Type B pancreatic cell (in vitro differentiated cells): ENCODE data around the gene HSPA12B. TPM values are rescaled to one million over a fixed set of nuclear protein-coding genes. Genes with fewer than 3 reads are reported as not detected.

Source experiments
- DNase-seq: peaks from one replicate; pipeline ENCODE4 v3.0.0; 2021; ENCODE audit warnings: mixed read lengths; ENCODE audit not compliant: unreplicated experiment; ENCODE audit errors: extremely low spot score
- H3K27ac Mint-ChIP-seq: 2 replicates; pipeline ENCODE4 v1.8.0; 2021; ENCODE audit warnings: mild to moderate bottlenecking, mixed read lengths
- H3K27me3 Mint-ChIP-seq: 2 replicates; pipeline ENCODE4 v1.8.0; 2021; ENCODE audit warnings: mixed read lengths
- H3K36me3 Mint-ChIP-seq: 2 replicates; pipeline ENCODE4 v1.8.0; 2021; ENCODE audit warnings: mixed read lengths
- H3K4me1 Mint-ChIP-seq: one replicate; pipeline ENCODE4 v1.8.0; 2021; ENCODE audit warnings: mixed read lengths; ENCODE audit not compliant: unreplicated experiment
- H3K4me3 Mint-ChIP-seq: 2 replicates; pipeline ENCODE4 v1.8.0; 2021; ENCODE audit warnings: mild to moderate bottlenecking, mixed read lengths
- H3K9me3 Mint-ChIP-seq: 2 replicates; pipeline ENCODE4 v1.8.0; 2021; ENCODE audit warnings: mixed read lengths
- total RNA-seq: library from RNA; stranded (reverse); gene quantifications from 2 replicates; pipeline ENCODE4 v1.2.1, GENCODE V29; 2021; ENCODE audit warnings: low replicate concordance
- TF ChIP-seq, protein P1 (sequence below): fragments of 200-600 bp; sonication (generic); conservative IDR thresholded peaks from 2 replicates; pipeline ENCODE4 v1.5.0; 2021; ENCODE audit warnings: antibody characterized with exemption, mild to moderate bottlenecking

HSPA12B gene
- total RNA-seq, 1 donor from 2014 or later, result 5.2 TPM

DNA sequence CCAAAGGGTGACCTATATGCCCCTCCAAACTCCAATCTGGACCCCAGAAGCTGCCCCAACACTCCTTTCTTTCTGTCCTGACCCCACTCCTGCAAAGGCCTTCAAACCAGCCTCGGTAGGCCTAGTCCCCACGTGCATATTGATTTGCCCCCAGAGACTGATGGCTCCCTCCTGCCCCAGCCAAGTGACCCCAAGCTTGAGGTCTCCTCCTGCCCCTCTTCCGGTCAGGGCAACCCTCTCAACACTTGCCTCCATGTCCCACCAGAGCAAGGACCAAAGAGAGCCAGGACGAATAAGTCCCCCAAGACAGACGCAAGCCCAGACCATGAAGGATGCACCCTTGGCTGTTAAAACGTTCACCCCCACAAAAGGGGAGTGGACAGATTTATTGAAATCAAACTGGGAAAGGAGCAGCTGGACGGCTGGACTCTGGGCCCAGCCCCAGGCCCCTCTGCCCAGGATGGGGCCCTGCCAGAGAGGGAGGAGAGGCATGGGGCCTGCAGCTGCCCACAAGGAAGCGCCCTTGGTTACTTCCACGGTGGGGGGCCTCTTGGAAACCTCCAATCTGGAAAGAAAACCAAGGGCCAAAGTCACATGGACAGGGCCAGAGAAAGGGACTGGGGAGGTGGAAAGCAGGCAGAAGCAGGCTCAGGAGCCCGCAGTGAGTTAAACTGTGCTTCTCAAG is 51.2 kb downstream of the HSPA12B start:
- Mint-ChIP-seq H3K36me3 (no peaks in the 10 kb centered on the region), H3K27ac (peak overlapping the region; percentile 79), H3K9me3 (no peaks in the 10 kb centered on the region), H3K27me3 (peaks cover 19% of the 10 kb centered on the region), H3K4me3 (peak overlapping the region; percentile 69), H3K4me1 (peaks cover 34% of the 10 kb centered on the region)
- DNase-seq, result no peak
- TF ChIP-seq, protein P1, sequence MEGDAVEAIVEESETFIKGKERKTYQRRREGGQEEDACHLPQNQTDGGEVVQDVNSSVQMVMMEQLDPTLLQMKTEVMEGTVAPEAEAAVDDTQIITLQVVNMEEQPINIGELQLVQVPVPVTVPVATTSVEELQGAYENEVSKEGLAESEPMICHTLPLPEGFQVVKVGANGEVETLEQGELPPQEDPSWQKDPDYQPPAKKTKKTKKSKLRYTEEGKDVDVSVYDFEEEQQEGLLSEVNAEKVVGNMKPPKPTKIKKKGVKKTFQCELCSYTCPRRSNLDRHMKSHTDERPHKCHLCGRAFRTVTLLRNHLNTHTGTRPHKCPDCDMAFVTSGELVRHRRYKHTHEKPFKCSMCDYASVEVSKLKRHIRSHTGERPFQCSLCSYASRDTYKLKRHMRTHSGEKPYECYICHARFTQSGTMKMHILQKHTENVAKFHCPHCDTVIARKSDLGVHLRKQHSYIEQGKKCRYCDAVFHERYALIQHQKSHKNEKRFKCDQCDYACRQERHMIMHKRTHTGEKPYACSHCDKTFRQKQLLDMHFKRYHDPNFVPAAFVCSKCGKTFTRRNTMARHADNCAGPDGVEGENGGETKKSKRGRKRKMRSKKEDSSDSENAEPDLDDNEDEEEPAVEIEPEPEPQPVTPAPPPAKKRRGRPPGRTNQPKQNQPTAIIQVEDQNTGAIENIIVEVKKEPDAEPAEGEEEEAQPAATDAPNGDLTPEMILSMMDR, result no peak

GRCh38 chr20:3784216-3784853 is 51.9 kb downstream of the HSPA12B start:
- no peak for DNase-seq
- peak overlapping the region; percentile 69 for H3K4me3 Mint-ChIP-seq
- peaks cover 39% of the 10 kb centered on the region for H3K4me1 Mint-ChIP-seq
- H3K36me3 Mint-ChIP-seq, result no peaks in the 10 kb centered on the region
- no peak overlapping the region for H3K27ac Mint-ChIP-seq
- TF ChIP-seq, protein P1, result no peak
- H3K9me3 Mint-ChIP-seq, result no peaks in the 10 kb centered on the region
- H3K27me3 Mint-ChIP-seq, result peaks cover 18% of the 10 kb centered on the region

DNA sequence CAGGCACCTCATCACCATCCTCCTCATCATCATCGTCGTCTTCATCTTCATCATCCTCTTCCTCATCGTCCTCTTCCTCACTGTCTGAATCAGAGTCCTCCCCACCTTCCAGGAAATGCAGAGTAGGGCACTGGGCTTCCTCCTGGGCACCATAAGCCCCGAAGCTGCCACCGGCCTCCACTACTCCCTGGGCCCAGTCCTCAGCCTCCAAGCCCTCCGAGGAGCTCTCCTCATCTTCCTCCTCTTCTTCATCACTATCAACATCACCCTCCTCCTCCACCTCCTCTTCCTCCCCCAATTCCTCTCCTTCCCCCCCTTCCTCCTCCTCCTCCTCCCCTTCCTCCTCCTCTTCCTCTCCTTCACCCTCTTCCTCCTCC is 52.4 kb downstream of the HSPA12B start:
- Mint-ChIP-seq H3K9me3 (no peaks in the 10 kb centered on the region), H3K4me3 (peak overlapping the region; percentile 69), H3K27ac (no peak overlapping the region), H3K27me3 (peaks cover 13% of the 10 kb centered on the region), H3K4me1 (peaks cover 39% of the 10 kb centered on the region), H3K36me3 (no peaks in the 10 kb centered on the region)
- TF ChIP-seq, protein P1, result no peak
- DNase-seq, result no peak

- DNase-seq, result no peak
- TF ChIP-seq, protein P1, result no peak
- Mint-ChIP-seq H3K4me3 (no peak overlapping the region), H3K27ac (peak overlapping the region; percentile 76), H3K27me3 (peaks cover 10% of the 10 kb centered on the region), H3K4me1 (peaks cover 38% of the 10 kb centered on the region), H3K36me3 (no peaks in the 10 kb centered on the region), H3K9me3 (no peaks in the 10 kb centered on the region)
Measured at GRCh38 chr20:3785240-3786125, 53.0 kb downstream of the HSPA12B start.

DNA sequence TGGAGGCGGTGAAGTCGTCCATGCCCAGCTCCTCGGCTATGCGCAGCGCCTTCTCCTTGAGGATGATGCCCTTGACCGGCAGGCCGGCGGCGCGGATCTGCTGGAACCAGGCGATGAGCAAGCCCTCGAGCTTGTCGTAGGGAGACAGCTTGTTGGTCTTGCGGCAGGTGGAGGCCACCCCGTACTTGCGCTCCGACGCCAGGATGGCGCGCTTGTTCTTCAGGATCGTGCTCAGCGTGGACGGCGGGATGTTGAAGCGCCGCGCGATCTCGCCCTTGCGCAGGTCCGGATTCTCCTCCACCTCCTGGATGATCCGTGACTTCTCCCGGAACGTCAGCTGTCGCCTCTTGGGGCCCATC is 53.6 kb downstream of the HSPA12B start:
- Mint-ChIP-seq H3K36me3 (no peaks in the 10 kb centered on the region), H3K4me1 (peaks cover 32% of the 10 kb centered on the region), H3K9me3 (no peaks in the 10 kb centered on the region), H3K4me3 (peak overlapping the region; percentile 91), H3K27ac (peak overlapping the region; percentile 76), H3K27me3 (peaks cover 6% of the 10 kb centered on the region)
- no peak for DNase-seq
- TF ChIP-seq, protein P1, result no peak
